ENCODE measurements around the gene PRPS1L1.

The PRPS1L1 gene

GRCh38 chr7:18004372-18004771 is 23.3 kb downstream of the PRPS1L1 start:
- no peak for DNase-seq

DNA sequence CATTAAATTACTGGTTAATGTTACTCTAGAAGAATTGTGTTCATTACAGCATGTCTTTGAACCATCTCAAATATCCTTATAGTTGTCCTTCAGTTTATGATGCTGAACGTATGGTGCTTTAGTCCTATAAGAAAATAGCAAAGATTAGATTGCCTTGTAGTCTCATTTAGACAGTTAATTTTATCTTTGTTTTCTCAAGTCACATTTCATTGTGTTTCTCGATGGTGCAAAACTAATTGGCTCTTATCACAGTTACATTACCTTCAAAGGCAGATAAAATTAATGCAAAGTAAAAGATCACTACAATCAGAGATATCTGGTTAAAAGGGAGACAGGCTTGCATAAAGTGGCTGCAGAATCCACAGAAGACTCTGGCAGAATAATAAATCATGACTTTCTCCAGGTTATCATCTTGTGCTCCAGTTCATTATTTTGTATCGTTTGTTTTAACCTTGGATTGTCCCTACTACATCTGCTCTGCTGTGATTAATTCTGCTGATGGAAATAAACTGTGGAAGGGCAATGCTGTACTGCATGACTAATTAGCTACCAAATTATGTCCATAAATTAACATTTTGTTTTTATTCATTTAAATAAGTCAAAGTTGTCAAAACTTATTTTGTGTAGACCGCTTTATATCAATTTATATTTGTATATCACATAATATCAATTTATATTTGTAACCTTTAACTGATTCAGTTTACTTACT is 24.2 kb downstream of the PRPS1L1 start:
- DNase-seq = no peak

GRCh38 chr7:17998692-17999091 is 29.0 kb downstream of the PRPS1L1 start:
- no peak for DNase-seq

GRCh38 chr7:17996442-17997223 is 31.0 kb downstream of the PRPS1L1 start:
- no peak for DNase-seq

DNA sequence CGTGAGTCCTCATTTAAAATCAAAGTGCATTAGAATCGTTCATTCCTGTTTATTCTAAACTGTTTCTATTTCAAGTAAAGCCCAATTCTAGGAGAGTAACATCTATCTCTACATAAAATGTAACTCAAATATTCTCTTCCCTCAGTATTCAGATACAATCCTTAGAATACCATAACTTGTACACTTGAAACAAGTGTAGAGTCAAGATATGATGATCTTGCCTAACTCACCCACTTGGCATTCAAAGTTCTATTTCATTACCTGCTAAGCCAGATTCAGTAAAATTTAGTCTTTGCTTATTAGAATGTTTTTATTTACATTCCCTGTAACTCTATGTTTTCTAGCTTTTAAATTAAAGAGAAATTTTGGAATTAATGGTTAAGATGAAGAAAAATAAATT is 31.6 kb downstream of the PRPS1L1 start:
- no peak for DNase-seq

- no peak for DNase-seq
These were observed 33.4 kb downstream of the PRPS1L1 start for GRCh38 chr7:17994079-17994850.

- no peak for DNase-seq
These were observed 35.6 kb downstream of the PRPS1L1 start for GRCh38 chr7:17991866-17992648.

GRCh38 chr7:17990761-17991160 is 36.9 kb downstream of the PRPS1L1 start:
- no peak for DNase-seq

- no peak for DNase-seq
These were observed 38.1 kb downstream of the PRPS1L1 start for GRCh38 chr7:17989546-17989945.

- DNase-seq = no peak
These were observed 38.8 kb downstream of the PRPS1L1 start for GRCh38 chr7:17988858-17989257.

DNA sequence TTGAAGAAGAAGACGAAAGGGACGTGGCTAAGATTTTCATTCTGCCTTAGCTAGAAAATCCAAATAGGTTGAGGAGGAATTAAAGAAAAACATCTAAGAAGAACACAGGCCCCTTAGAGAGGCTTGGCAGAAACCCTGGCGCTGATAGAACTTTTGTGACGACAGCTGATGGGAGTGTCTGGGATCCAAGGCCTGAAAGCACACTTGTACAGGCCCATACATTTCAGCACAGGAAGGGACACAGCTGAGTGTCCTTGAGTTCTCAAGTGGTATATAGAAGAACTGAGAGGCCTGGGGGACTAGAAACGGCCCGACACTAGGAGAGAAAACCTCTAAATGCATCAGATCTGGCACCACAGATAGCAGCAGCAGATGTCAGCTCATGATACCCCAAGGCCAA is 39.5 kb downstream of the PRPS1L1 start:
- no peak for DNase-seq

DNA sequence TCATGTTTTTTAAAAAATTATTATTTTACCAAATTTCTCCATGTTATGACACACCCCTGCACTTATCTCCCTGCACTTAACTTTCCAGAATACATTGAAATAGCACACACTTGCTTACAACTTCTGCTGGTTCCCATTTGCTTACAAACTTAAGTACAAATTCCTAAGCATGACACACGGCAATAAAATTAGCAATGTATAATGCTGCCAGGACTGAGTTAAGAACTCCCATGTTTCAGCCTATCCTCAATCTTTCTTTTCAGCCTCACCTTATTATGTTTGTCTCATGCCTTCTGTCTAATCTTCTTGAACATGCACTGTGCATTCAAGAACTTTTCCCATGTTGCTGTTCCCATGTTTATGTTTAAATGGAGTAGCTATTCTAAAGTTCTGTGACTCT is 40.8 kb downstream of the PRPS1L1 start:
- no peak for DNase-seq

GRCh38 chr7:17985473-17986239 is 42.0 kb downstream of the PRPS1L1 start:
- no peak for DNase-seq

- DNase-seq = no peak
These were observed 43.4 kb downstream of the PRPS1L1 start for GRCh38 chr7:17984288-17984687.

GRCh38 chr7:17983221-17984062 is 44.2 kb downstream of the PRPS1L1 start:
- DNase-seq = no peak

- no peak for DNase-seq
These were observed 50.7 kb downstream of the PRPS1L1 start for GRCh38 chr7:17976952-17977351.
